CD4-positive, alpha-beta T cell treated with Interleukin-15 for 1 hour (primary cell): ENCODE data around the gene ADAMTS4.

Experiments used
- DNase-seq: peaks from one replicate; pipeline ENCODE4 v3.0.0-alpha.2; 2020

Gene ADAMTS4

DNA sequence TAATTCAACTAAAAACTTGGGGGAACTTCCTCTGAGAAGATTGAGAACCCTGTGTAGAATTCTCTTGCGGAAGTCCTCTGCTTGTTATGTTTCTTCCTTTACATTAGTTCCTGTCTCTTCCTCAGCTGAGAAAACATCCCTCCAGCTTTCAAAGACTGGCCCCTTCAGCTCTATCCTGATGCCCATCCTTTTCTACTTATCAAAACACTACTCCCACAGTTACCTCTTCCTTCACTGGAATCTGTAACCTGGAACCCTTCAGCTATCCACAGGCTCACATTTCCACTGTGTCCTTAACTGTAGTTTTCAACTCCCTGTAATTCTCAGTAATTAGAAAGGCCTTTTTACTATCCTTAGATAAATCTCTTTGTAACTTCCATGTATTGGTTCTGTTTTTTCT lies 60.4 kb downstream of the ADAMTS4 start:
- DNase-seq: no peak

DNA sequence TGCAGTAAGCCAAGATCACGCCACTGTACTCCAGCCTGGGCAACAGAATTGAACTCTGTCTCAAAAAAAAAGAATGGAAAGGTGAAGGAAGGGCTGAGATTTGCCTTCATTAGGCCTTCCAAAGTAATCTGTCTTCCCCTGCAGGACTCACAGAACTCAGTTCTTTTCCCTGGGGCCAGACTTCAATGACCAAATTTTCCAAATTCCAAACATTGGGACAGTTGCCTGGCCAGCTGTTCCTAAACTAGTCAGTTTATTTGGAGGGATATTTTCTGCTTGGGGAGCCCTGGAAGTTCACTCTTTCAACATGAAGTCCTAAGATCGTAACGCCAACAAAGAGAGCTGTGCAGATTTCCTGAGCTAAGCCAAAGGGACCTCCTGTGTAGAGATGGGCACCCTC lies 61.0 kb downstream of the ADAMTS4 start:
- no peak for DNase-seq
